ENCODE data around the gene NXF1. TPM values are rescaled to one million over a fixed set of nuclear protein-coding genes. Genes with fewer than 3 reads are reported as not detected.

NXF1 gene
- total and polyA plus RNA-seq, 2 of the 13 experiments (the other 11 are each of a cell fraction or from before 2014, with no cell fraction given), result 30.4 to 30.9 TPM

- TF ChIP-seq CCAR2 (optimal IDR thresholded peaks at IDR 0.05; ENCODE audit: low read depth, low read length), result no peak
- TF ChIP-seq FOXK2 (IDR thresholded peaks at IDR 0.05), result peak; percentile 88
- TF ChIP-seq ZSCAN12 (CRISPR knock-in tag; IDR thresholded peaks at IDR 0.05), result peak; percentile 75; the same call in 1 of the 2 replicates
- no peak for TF ChIP-seq TRAFD1 (CRISPR knock-in tag; IDR thresholded peaks at IDR 0.05; ENCODE audit: borderline replicate concordance)
- TF ChIP-seq RELA (CRISPR knock-in tag; IDR thresholded peaks at IDR 0.05), result peak; percentile 90; the same call in 1 of the 2 replicates
- TF ChIP-seq, protein P1, sequence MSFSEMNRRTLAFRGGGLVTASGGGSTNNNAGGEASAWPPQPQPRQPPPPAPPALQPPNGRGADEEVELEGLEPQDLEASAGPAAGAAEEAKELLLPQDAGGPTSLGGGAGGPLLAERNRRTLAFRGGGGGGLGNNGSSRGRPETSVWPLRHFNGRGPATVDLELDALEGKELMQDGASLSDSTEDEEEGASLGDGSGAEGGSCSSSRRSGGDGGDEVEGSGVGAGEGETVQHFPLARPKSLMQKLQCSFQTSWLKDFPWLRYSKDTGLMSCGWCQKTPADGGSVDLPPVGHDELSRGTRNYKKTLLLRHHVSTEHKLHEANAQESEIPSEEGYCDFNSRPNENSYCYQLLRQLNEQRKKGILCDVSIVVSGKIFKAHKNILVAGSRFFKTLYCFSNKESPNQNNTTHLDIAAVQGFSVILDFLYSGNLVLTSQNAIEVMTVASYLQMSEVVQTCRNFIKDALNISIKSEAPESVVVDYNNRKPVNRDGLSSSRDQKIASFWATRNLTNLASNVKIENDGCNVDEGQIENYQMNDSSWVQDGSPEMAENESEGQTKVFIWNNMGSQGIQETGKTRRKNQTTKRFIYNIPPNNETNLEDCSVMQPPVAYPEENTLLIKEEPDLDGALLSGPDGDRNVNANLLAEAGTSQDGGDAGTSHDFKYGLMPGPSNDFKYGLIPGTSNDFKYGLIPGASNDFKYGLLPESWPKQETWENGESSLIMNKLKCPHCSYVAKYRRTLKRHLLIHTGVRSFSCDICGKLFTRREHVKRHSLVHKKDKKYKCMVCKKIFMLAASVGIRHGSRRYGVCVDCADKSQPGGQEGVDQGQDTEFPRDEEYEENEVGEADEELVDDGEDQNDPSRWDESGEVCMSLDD (CRISPR knock-in tag; IDR thresholded peaks at IDR 0.05; ENCODE audit: borderline replicate concordance), result peak; percentile 75
- TF ChIP-seq, protein P2, sequence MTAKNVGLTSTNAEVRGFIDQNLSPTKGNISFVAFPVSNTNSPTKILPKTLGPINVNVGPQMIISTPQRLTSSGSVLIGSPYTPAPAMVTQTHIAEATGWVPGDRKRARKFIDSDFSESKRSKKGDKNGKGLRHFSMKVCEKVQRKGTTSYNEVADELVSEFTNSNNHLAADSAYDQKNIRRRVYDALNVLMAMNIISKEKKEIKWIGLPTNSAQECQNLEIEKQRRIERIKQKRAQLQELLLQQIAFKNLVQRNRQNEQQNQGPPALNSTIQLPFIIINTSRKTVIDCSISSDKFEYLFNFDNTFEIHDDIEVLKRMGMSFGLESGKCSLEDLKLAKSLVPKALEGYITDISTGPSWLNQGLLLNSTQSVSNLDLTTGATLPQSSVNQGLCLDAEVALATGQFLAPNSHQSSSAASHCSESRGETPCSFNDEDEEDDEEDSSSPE (CRISPR knock-in tag; IDR thresholded peaks at IDR 0.05), result peak; percentile 50; the same call in 1 of the 2 replicates
- TF ChIP-seq GPN1 (CRISPR knock-in tag; IDR thresholded peaks at IDR 0.05; ENCODE audit: borderline replicate concordance), result no peak
- no peak for TF ChIP-seq ZNF883 (CRISPR knock-in tag; IDR thresholded peaks at IDR 0.05; ENCODE audit: not compliant biosample characterization)
- 0 out of 2 replicates have a peak, but pooled peaks have one; percentile 60 for TF ChIP-seq ZNF678 (CRISPR knock-in tag; IDR thresholded peaks at IDR 0.05)
- peak; percentile 69; the same call in 1 of the 2 replicates for TF ChIP-seq ZFP36L1 (CRISPR knock-in tag; IDR thresholded peaks at IDR 0.05)
- TF ChIP-seq, protein P3, sequence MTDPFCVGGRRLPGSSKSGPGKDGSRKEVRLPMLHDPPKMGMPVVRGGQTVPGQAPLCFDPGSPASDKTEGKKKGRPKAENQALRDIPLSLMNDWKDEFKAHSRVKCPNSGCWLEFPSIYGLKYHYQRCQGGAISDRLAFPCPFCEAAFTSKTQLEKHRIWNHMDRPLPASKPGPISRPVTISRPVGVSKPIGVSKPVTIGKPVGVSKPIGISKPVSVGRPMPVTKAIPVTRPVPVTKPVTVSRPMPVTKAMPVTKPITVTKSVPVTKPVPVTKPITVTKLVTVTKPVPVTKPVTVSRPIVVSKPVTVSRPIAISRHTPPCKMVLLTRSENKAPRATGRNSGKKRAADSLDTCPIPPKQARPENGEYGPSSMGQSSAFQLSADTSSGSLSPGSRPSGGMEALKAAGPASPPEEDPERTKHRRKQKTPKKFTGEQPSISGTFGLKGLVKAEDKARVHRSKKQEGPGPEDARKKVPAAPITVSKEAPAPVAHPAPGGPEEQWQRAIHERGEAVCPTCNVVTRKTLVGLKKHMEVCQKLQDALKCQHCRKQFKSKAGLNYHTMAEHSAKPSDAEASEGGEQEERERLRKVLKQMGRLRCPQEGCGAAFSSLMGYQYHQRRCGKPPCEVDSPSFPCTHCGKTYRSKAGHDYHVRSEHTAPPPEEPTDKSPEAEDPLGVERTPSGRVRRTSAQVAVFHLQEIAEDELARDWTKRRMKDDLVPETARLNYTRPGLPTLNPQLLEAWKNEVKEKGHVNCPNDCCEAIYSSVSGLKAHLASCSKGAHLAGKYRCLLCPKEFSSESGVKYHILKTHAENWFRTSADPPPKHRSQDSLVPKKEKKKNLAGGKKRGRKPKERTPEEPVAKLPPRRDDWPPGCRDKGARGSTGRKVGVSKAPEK (CRISPR knock-in tag; IDR thresholded peaks at IDR 0.05; ENCODE audit: borderline replicate concordance), result no peak
- no peak for TF ChIP-seq ZNF496 (CRISPR knock-in tag; IDR thresholded peaks at IDR 0.05; ENCODE audit: insufficient replicate concordance)
- peak; percentile 58 for TF ChIP-seq RFXAP (CRISPR knock-in tag; IDR thresholded peaks at IDR 0.05; ENCODE audit: borderline replicate concordance)
- peak; percentile 72; the same call in 1 of the 2 replicates for TF ChIP-seq ZNF510 (CRISPR knock-in tag; IDR thresholded peaks at IDR 0.05; ENCODE audit: low read depth)
- TF ChIP-seq SP4 (CRISPR knock-in tag; IDR thresholded peaks at IDR 0.05), result peak; percentile 51
- no peak for TF ChIP-seq GLI4 (CRISPR knock-in tag; IDR thresholded peaks at IDR 0.05; ENCODE audit: borderline replicate concordance)
- peak; percentile 87 for TF ChIP-seq ZNF766 (CRISPR knock-in tag; IDR thresholded peaks at IDR 0.05; ENCODE audit: borderline replicate concordance)
- TF ChIP-seq ZMYM4 (CRISPR knock-in tag; IDR thresholded peaks at IDR 0.05), result peak; percentile 63; the same call in 1 of the 2 replicates
- 0 out of 2 replicates have a peak, but pooled peaks have one; percentile 11 for TF ChIP-seq ZMYM2 (CRISPR knock-in tag; IDR thresholded peaks at IDR 0.05)
Observed at GRCh38 chr11:62841361-62842170, 36.3 kb upstream of the NXF1 start (continued).
